Eye (tissue), 1 donor: ENCODE measurements around the gene STAU1.
"Not testable (repeated sequence)": the region's sequence is repeated elsewhere in the genome, so short reads cannot be mapped to it uniquely, and the experiment has no call there.

ENCODE experiments used
- DNase-seq: peaks from one replicate; pipeline ENCODE4 v3.0.0-alpha.2; 2015

The STAU1 gene

GRCh38 chr20:49187851-49188641, at the start of gene STAU1:
STAU1 (minus strand) TSS chr20:49188334; CDS start chr20:49166201, 22,133 bp downstream.
- DNase-seq: peak; percentile 98

- no peak for DNase-seq
Observed at GRCh38 chr20:49237531-49237930, 49.4 kb upstream of the STAU1 start.

GRCh38 chr20:49236301-49236700, 48.2 kb upstream of the STAU1 start:
- DNase-seq: no peak

- DNase-seq: no peak
Observed at GRCh38 chr20:49234831-49235230, 46.7 kb upstream of the STAU1 start.

GRCh38 chr20:49233226-49233625, 45.1 kb upstream of the STAU1 start:
- no peak for DNase-seq

- no peak for DNase-seq
Observed at GRCh38 chr20:49231471-49231870, 43.3 kb upstream of the STAU1 start.

GRCh38 chr20:49230561-49231133, 42.5 kb upstream of the STAU1 start:
- DNase-seq: no peak

GRCh38 chr20:49230021-49230420, 41.9 kb upstream of the STAU1 start:
- no peak for DNase-seq

- DNase-seq: no peak
Observed at GRCh38 chr20:49229381-49229780, 41.2 kb upstream of the STAU1 start.

- no peak for DNase-seq
Observed at GRCh38 chr20:49228676-49229075, 40.5 kb upstream of the STAU1 start.

- no peak for DNase-seq
Observed at GRCh38 chr20:49225896-49226295, 37.8 kb upstream of the STAU1 start.

- DNase-seq: no peak
Observed at GRCh38 chr20:49219924-49220831, 32.0 kb upstream of the STAU1 start.

- peak; percentile 100 for DNase-seq
Observed at GRCh38 chr20:49219091-49219923, 31.2 kb upstream of the STAU1 start, which contains the start of gene DDX27. DDX27 (plus strand) TSS chr20:49219416; CDS start chr20:49219449, 33 bp downstream.

GRCh38 chr20:49218739-49219090, 30.6 kb upstream of the STAU1 start:
- not testable (repeated sequence) for DNase-seq

GRCh38 chr20:49216991-49217578, 29.0 kb upstream of the STAU1 start:
- DNase-seq: peak; percentile 98

- DNase-seq: no peak
Observed at GRCh38 chr20:49215232-49215631, 27.1 kb upstream of the STAU1 start.

- no peak for DNase-seq
Observed at GRCh38 chr20:49214571-49214970, 26.4 kb upstream of the STAU1 start.

GRCh38 chr20:49210757-49211110, 22.6 kb upstream of the STAU1 start:
- DNase-seq: no peak

GRCh38 chr20:49210101-49210756, 22.1 kb upstream of the STAU1 start:
- DNase-seq: peak; percentile 46

- DNase-seq: no peak
Observed at GRCh38 chr20:49207076-49207475, 18.9 kb upstream of the STAU1 start.

GRCh38 chr20:49203746-49204145, 15.6 kb upstream of the STAU1 start:
- no peak for DNase-seq

GRCh38 chr20:49203011-49203410, 14.9 kb upstream of the STAU1 start:
- DNase-seq: no peak
